NCI-H2029 (cell line): Measurements from ENCODE around the gene MAML3.

Experiments
- DNase-seq: peaks from one replicate; lab custom pipeline; 2025; lab: John Stamatoyannopoulos, UW

Gene MAML3

GRCh38 chr4:139783741-139784484 is 370.1 kb downstream of the MAML3 start:
- no peak for DNase-seq

GRCh38 chr4:139782926-139783522 is 371.0 kb downstream of the MAML3 start:
- DNase-seq: no peak

- DNase-seq: no peak
These were observed 372.9 kb downstream of the MAML3 start for GRCh38 chr4:139781066-139781465.

GRCh38 chr4:139779691-139780090 is 374.3 kb downstream of the MAML3 start:
- DNase-seq: no peak

- no peak for DNase-seq
These were observed 376.2 kb downstream of the MAML3 start for GRCh38 chr4:139777757-139778156.

- DNase-seq: no peak
These were observed 377.7 kb downstream of the MAML3 start for GRCh38 chr4:139776235-139776634.

- peak; percentile 45 for DNase-seq
These were observed 379.1 kb downstream of the MAML3 start for GRCh38 chr4:139774759-139775487.

GRCh38 chr4:139773560-139774318 is 380.2 kb downstream of the MAML3 start:
- DNase-seq: peak; percentile 31

GRCh38 chr4:139770361-139770760 is 383.6 kb downstream of the MAML3 start:
- no peak for DNase-seq

- DNase-seq: no peak
These were observed 384.6 kb downstream of the MAML3 start for GRCh38 chr4:139769364-139769763.

GRCh38 chr4:139768896-139769295 is 385.1 kb downstream of the MAML3 start:
- no peak for DNase-seq

GRCh38 chr4:139768366-139768765 is 385.6 kb downstream of the MAML3 start:
- no peak for DNase-seq

GRCh38 chr4:139767585-139767984 is 386.4 kb downstream of the MAML3 start:
- no peak for DNase-seq

GRCh38 chr4:139767168-139767567 is 386.8 kb downstream of the MAML3 start:
- no peak for DNase-seq

- no peak for DNase-seq
These were observed 389.2 kb downstream of the MAML3 start for GRCh38 chr4:139764686-139765310.

- DNase-seq: no peak
These were observed 389.8 kb downstream of the MAML3 start for GRCh38 chr4:139764182-139764581.

GRCh38 chr4:139763672-139764071 is 390.3 kb downstream of the MAML3 start:
- peak; percentile 13 for DNase-seq

GRCh38 chr4:139763205-139763604 is 390.8 kb downstream of the MAML3 start:
- no peak for DNase-seq

- DNase-seq: no peak
These were observed 391.3 kb downstream of the MAML3 start for GRCh38 chr4:139762720-139763119.

- no peak for DNase-seq
These were observed 392.5 kb downstream of the MAML3 start for GRCh38 chr4:139761461-139761860.

- no peak for DNase-seq
These were observed 393.4 kb downstream of the MAML3 start for GRCh38 chr4:139760567-139760966.

- DNase-seq: no peak
These were observed 394.9 kb downstream of the MAML3 start for GRCh38 chr4:139759097-139759496.
